IMR-90 (cell line): ENCODE data around the gene CACNA2D3. TPM values are rescaled to one million over a fixed set of nuclear protein-coding genes. Genes with fewer than 3 reads are reported as not detected.
A peak's percentile ranks its signal among the peaks of the same experiment; 100 is the strongest.

Source experiments
- ATAC-seq: fragments of 200-7000 bp; cut with Tn5 transposase; 2 replicates; pipeline ENCODE4 v1.9.1; 2020; ENCODE audit warnings: low read depth, mild to moderate bottlenecking, moderate library complexity
- BruUV-seq: library from RNA; stranded (reverse); fragments of 400-500 nt; replicated peaks from 2 replicates; lab custom pipeline; 2021; lab: Mats Ljungman, UMichigan
- CTCF ChIA-PET: fragments of 300-600 bp; formaldehyde crosslinking; extraction: SDS; loops from one replicate; lab custom pipeline; 2021; ENCODE audit warnings: antibody characterized with exemption; lab: Yijun Ruan, JAX
- POLR2A ChIA-PET: fragments of 300-600 bp; sonication (Branson Sonifier 250); formaldehyde crosslinking; loops from one replicate; lab custom pipeline; 2022; ENCODE audit warnings: antibody characterized with exemption; ENCODE audit not compliant: unreplicated experiment; lab: Charles Lee
- DNase-seq: peaks from one replicate; pipeline ENCODE4 v3.0.0; 2013
- H2AFZ ChIP-seq: replicated peaks from 2 replicates; pipeline ENCODE3; 2013; ENCODE audit warnings: low read length, mild to moderate bottlenecking; ENCODE audit not compliant: poor library complexity
- H2AK5ac ChIP-seq: 2 replicates; pipeline ENCODE4 v1.6.1; 2013; ENCODE audit warnings: low read depth, low read length, inconsistent platforms
- H2AK9ac ChIP-seq: replicated peaks from 2 replicates; pipeline ENCODE3; 2013; ENCODE audit warnings: mild to moderate bottlenecking, low read depth, low read length, moderate library complexity; ENCODE audit not compliant: poor library complexity
- H2BK120ac ChIP-seq: 2 replicates; pipeline ENCODE4 v1.6.1; 2013; ENCODE audit warnings: low read depth, low read length, inconsistent platforms
- H2BK15ac ChIP-seq: 3 replicates; pipeline ENCODE4 v1.6.1; 2013; ENCODE audit warnings: low read depth, low read length, inconsistent platforms
- H2BK20ac ChIP-seq: 2 replicates; pipeline ENCODE4 v1.6.1; 2013; ENCODE audit warnings: low read depth, mild to moderate bottlenecking, inconsistent platforms, low read length, moderate library complexity
- H2BK5ac ChIP-seq: 2 replicates; pipeline ENCODE4 v1.6.1; 2013; ENCODE audit warnings: mild to moderate bottlenecking, low read depth, low read length, inconsistent platforms; ENCODE audit not compliant: poor library complexity, severe bottlenecking
- H3K14ac ChIP-seq: replicated peaks from 2 replicates; pipeline ENCODE4 v1.6.1; 2013; ENCODE audit warnings: low read depth, low read length, inconsistent platforms
- H3K18ac ChIP-seq: 2 replicates; pipeline ENCODE4 v1.6.1; 2013; ENCODE audit warnings: low read depth, low read length, control low read depth
- H3K23ac ChIP-seq: 2 replicates; pipeline ENCODE4 v1.6.1; 2013; ENCODE audit warnings: low read depth, low read length, inconsistent platforms
- H3K27ac ChIP-seq: 2 replicates; pipeline ENCODE4 v1.5.1; 2013; ENCODE audit warnings: mild to moderate bottlenecking, control low read depth, low read length; ENCODE audit not compliant: insufficient read depth
- H3K27me3 ChIP-seq: 2 replicates; pipeline ENCODE4 v1.6.1; 2013; ENCODE audit warnings: low read length; ENCODE audit not compliant: control insufficient read depth, insufficient read depth
- H3K36me3 ChIP-seq: 2 replicates; pipeline ENCODE4 v1.6.1; 2013; ENCODE audit warnings: low read length, mixed read lengths; ENCODE audit not compliant: control insufficient read depth, insufficient read depth
- H3K4ac ChIP-seq: 2 replicates; pipeline ENCODE4 v1.6.1; 2013; ENCODE audit warnings: low read depth, low read length, inconsistent platforms
- H3K4me1 ChIP-seq: 2 replicates; pipeline ENCODE4 v1.6.1; 2013; ENCODE audit warnings: low read length, mixed read lengths; ENCODE audit not compliant: control insufficient read depth, insufficient read depth
- H3K4me2 ChIP-seq: 2 replicates; pipeline ENCODE4 v1.6.1; 2013; ENCODE audit warnings: low read depth, mild to moderate bottlenecking, control low read depth, low read length, moderate library complexity
- H3K4me3 ChIP-seq: 2 replicates; pipeline ENCODE4 v1.5.1; 2013; ENCODE audit warnings: low read depth, mild to moderate bottlenecking, control low read depth, low read length, moderate library complexity; ENCODE audit not compliant: insufficient read depth
- H3K56ac ChIP-seq: 2 replicates; pipeline ENCODE4 v1.6.1; 2013; ENCODE audit warnings: low read length, inconsistent platforms; ENCODE audit not compliant: insufficient read depth; ENCODE audit errors: extremely low read depth
- H3K79me1 ChIP-seq, 2 experiments: 2 replicates each; pipeline ENCODE4 v1.6.1; 2013; ENCODE audit warnings: low read length in 2 of 2, inconsistent platforms in 1 of 2, low read depth in 1 of 2
- H3K9ac ChIP-seq: 2 replicates; pipeline ENCODE4 v1.6.1; 2013; ENCODE audit warnings: low read depth, low read length, control low read depth
- H3K9me1 ChIP-seq: 2 replicates; pipeline ENCODE4 v1.6.1; 2013; ENCODE audit warnings: low read length, inconsistent platforms; ENCODE audit not compliant: insufficient read depth
- H3K9me3 ChIP-seq: 2 replicates; pipeline ENCODE4 v1.6.1; 2013; ENCODE audit warnings: low read length; ENCODE audit not compliant: control insufficient read depth, insufficient read depth
- H4K20me1 ChIP-seq: 2 replicates; pipeline ENCODE4 v1.6.1; 2013; ENCODE audit warnings: low read length, inconsistent platforms; ENCODE audit not compliant: insufficient read depth
- H4K5ac ChIP-seq: 2 replicates; pipeline ENCODE4 v1.6.1; 2013; ENCODE audit warnings: mild to moderate bottlenecking, low read depth, low read length, control low read depth
- H4K8ac ChIP-seq, 2 experiments: 2 replicates each; pipeline ENCODE4 v1.6.1; 2013; ENCODE audit warnings: low read depth in 2 of 2, low read length in 2 of 2, control low read depth in 1 of 2, inconsistent platforms in 1 of 2
- H4K91ac ChIP-seq: 2 replicates; pipeline ENCODE4 v1.6.1; 2013; ENCODE audit warnings: low read depth, low read length, inconsistent platforms; ENCODE audit not compliant: insufficient read depth
- CEBPB ChIP-seq: IDR thresholded peaks from 2 replicates; pipeline ENCODE4 v1.6.1; 2012; ENCODE audit warnings: low read depth, low read length, improper control_type of control experiment
- CHD1 ChIP-seq: IDR thresholded peaks from 2 replicates; pipeline ENCODE4 v1.6.1; 2012; ENCODE audit warnings: low read depth, low read length, improper control_type of control experiment
- FOS ChIP-seq: fragments of 150-350 bp; IDR thresholded peaks from 2 replicates; pipeline ENCODE4 v1.6.1; 2016; ENCODE audit warnings: low read depth, low read length
- MAFK ChIP-seq: IDR thresholded peaks from 2 replicates; pipeline ENCODE4 v1.6.1; 2012; ENCODE audit warnings: low read depth, low read length, improper control_type of control experiment
- MXI1 ChIP-seq: IDR thresholded peaks from 2 replicates; pipeline ENCODE4 v1.6.1; 2012; ENCODE audit warnings: low read depth, mild to moderate bottlenecking, low read length, moderate library complexity, borderline replicate concordance
- NFE2L2 ChIP-seq: fragments of 150-350 bp; IDR thresholded peaks from 2 replicates; pipeline ENCODE4 v1.6.1; 2016; ENCODE audit warnings: low read depth, mild to moderate bottlenecking, low read length
- POLR2A ChIP-seq: IDR thresholded peaks from 2 replicates; pipeline ENCODE4 v1.6.1; 2012; ENCODE audit warnings: mild to moderate bottlenecking, low read depth, low read length
- RAD21 ChIP-seq: IDR thresholded peaks from 2 replicates; pipeline ENCODE4 v1.6.1; 2012; ENCODE audit warnings: low read length, improper control_type of control experiment
- RFX5 ChIP-seq: IDR thresholded peaks from 2 replicates; pipeline ENCODE4 v1.8.0; 2012; ENCODE audit warnings: low read depth, mild to moderate bottlenecking, low read length, moderate library complexity
- SMC3 ChIP-seq: fragments of 150-350 bp; IDR thresholded peaks from 2 replicates; pipeline ENCODE4 v1.6.1; 2016; ENCODE audit warnings: low read depth, mild to moderate bottlenecking, antibody characterized with exemption, low read length, moderate library complexity
- WGBS, 2 experiments: methylation state at CpG; one replicate each; pipeline versions ENCODE4 v1.1.5 to v1.1.7; 2013; ENCODE audit warnings: missing lambda C conversion rate in 2 of 2; ENCODE audit not compliant: insufficient read length in 1 of 2; ENCODE audit errors: extremely low coverage in 2 of 2; 5-methylcytosine and 5-hydroxymethylcytosine counted together
- dilution Hi-C: fragments of 300-500 bp; cut with HindIII; formaldehyde crosslinking; loops from one replicate; pipeline ENCODE4 v1.14.3; 2018; ENCODE audit warnings: low sequenced_read_pairs; ENCODE audit not compliant: unreplicated experiment
- in situ Hi-C: fragments of 300-500 bp; cut with MboI; formaldehyde crosslinking; loops from 3 replicates; pipeline ENCODE4 v1.14.3; 2019; ENCODE audit warnings: low sequenced_read_pairs, inconsistent platforms, mixed read lengths
- intact Hi-C: fragments of 100-400 bp; cut with micrococcal nuclease; formaldehyde crosslinking; loops from 2 replicates; pipeline ENCODE4 v1.10.0; 2022
- polyA plus RNA-seq, 3 experiments: library from polyadenylated mRNA; depleted of rRNA; stranded (reverse); fragments of >200 nt; gene quantifications; 2 replicates each; pipeline ENCODE4 v1.2.3, GENCODE V29; 2012; ENCODE audit warnings: low replicate concordance in 1 of 3
- total RNA-seq: library from RNA; depleted of rRNA; stranded (reverse); fragments of >200 nt; gene quantifications from 2 replicates; pipeline ENCODE4 v1.2.3, GENCODE V29; 2012
- TF ChIP-seq, protein P1 (sequence below): fragments of 150-350 bp; IDR thresholded peaks from 2 replicates; pipeline ENCODE4 v1.6.1; 2017; ENCODE audit warnings: mild to moderate bottlenecking, antibody characterized with exemption, low read length, low read depth
- TF ChIP-seq, protein P2 (sequence below): conservative IDR thresholded peaks from 2 replicates; pipeline ENCODE4 v1.5.1; 2012; ENCODE audit warnings: mild to moderate bottlenecking, low read depth, low read length, improper control_type of control experiment

Gene CACNA2D3
- total and polyA plus RNA-seq, 2 of the 4 experiments (the other 2 are of a cell fraction) = 0.36 to 0.41 TPM

DNA sequence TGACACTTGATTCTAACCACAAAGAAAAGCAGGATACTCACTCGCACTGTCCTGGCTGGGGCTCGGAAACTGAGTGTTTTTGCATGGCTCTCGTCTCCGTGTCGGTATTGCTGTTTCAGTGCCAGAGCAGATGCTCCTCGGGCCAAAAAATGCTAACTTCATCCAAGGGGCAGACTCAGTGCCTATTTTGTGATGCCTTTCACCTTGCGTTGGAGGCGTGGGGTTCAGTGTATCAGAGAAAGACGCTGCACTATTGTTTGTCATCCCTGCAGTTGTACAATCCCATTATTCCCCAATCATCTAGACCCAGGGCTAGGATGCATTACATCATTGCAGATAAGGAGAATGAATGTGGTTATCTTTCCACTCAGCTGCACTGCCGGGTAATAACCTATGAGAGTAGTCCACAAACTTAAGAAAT is 1.4 kb downstream of the CACNA2D3 start:
- Histone ChIP-seq H3K4me2 (peak overlapping the region; percentile 63; the same call in 1 of the 2 replicates), H4K20me1 (no peaks in the 10 kb centered on the region), H3K23ac (no peak overlapping the region), H2BK120ac (no peak overlapping the region), H2AK5ac (no peak overlapping the region), H2BK20ac (no peak overlapping the region), H2AK9ac (no peak overlapping the region), H3K9me1 (no peaks in the 10 kb centered on the region), H3K18ac (no peak overlapping the region), H3K9ac (no peak overlapping the region), H3K56ac (no peak overlapping the region), H4K5ac (no peak overlapping the region), H3K27me3 (peaks cover 33% of the 10 kb centered on the region), H4K8ac (no peak overlapping the region), H3K36me3 (no peaks in the 10 kb centered on the region), H2BK5ac (no peak overlapping the region), H3K4me1 (no peaks in the 10 kb centered on the region), H3K9me3 (no peaks in the 10 kb centered on the region), H3K27ac (no peak overlapping the region), H3K79me1 (no peaks in the 10 kb centered on the region), H2BK15ac (no peak overlapping the region), H4K91ac (no peak overlapping the region), H2AFZ (peak overlapping the region; percentile 24), H3K4ac (no peak overlapping the region), H3K4me3 (no peak overlapping the region), H3K14ac (no peak overlapping the region)
- no TSS peak for BruUV-seq
- 8% methylated on average over 2 of the region's 10 CpGs; no CpG with 5 or more reads in 1 of the 2 experiments for WGBS, 2 experiments
- in situ Hi-C loops (no loop called here), intact Hi-C loops (no loop called here), dilution Hi-C loops (no loop called here)
- ChIA-PET POLR2A (no interaction called here), CTCF (no interaction called here)
- no peak for DNase-seq
- no peak for ATAC-seq
- TF ChIP-seq NFE2L2 (no peak), CEBPB (no peak), MXI1 (no peak), RAD21 (no peak), RFX5 (no peak), CHD1 (no peak), POLR2A (no peak), MAFK (no peak), SMC3 (no peak), FOS (no peak)
- TF ChIP-seq, protein P1, sequence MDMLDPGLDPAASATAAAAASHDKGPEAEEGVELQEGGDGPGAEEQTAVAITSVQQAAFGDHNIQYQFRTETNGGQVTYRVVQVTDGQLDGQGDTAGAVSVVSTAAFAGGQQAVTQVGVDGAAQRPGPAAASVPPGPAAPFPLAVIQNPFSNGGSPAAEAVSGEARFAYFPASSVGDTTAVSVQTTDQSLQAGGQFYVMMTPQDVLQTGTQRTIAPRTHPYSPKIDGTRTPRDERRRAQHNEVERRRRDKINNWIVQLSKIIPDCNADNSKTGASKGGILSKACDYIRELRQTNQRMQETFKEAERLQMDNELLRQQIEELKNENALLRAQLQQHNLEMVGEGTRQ = no peak
- TF ChIP-seq, protein P2, sequence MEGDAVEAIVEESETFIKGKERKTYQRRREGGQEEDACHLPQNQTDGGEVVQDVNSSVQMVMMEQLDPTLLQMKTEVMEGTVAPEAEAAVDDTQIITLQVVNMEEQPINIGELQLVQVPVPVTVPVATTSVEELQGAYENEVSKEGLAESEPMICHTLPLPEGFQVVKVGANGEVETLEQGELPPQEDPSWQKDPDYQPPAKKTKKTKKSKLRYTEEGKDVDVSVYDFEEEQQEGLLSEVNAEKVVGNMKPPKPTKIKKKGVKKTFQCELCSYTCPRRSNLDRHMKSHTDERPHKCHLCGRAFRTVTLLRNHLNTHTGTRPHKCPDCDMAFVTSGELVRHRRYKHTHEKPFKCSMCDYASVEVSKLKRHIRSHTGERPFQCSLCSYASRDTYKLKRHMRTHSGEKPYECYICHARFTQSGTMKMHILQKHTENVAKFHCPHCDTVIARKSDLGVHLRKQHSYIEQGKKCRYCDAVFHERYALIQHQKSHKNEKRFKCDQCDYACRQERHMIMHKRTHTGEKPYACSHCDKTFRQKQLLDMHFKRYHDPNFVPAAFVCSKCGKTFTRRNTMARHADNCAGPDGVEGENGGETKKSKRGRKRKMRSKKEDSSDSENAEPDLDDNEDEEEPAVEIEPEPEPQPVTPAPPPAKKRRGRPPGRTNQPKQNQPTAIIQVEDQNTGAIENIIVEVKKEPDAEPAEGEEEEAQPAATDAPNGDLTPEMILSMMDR = no peak
